Measurements from ENCODE around the gene SLC25A47. TPM values are rescaled to one million over a fixed set of nuclear protein-coding genes. Genes with fewer than 3 reads are reported as not detected.

The SLC25A47 gene
- total RNA-seq, 1 donor from 2014 or later: not detected

- Mint-ChIP-seq H3K27ac (ENCODE audit: unreplicated experiment) (no peak overlapping the region), H3K36me3 (ENCODE audit: unreplicated experiment) (peaks cover 73% of the 10 kb centered on the region), H3K27me3 (ENCODE audit: unreplicated experiment) (no peaks in the 10 kb centered on the region), H3K4me1 (ENCODE audit: unreplicated experiment) (no peaks in the 10 kb centered on the region), H3K4me3 (ENCODE audit: unreplicated experiment) (no peak overlapping the region), H3K9me3 (ENCODE audit: unreplicated experiment) (no peaks in the 10 kb centered on the region)
- DNase-seq (ENCODE audit: extremely low spot score, unreplicated experiment): no peak
- TF ChIP-seq, protein P1, sequence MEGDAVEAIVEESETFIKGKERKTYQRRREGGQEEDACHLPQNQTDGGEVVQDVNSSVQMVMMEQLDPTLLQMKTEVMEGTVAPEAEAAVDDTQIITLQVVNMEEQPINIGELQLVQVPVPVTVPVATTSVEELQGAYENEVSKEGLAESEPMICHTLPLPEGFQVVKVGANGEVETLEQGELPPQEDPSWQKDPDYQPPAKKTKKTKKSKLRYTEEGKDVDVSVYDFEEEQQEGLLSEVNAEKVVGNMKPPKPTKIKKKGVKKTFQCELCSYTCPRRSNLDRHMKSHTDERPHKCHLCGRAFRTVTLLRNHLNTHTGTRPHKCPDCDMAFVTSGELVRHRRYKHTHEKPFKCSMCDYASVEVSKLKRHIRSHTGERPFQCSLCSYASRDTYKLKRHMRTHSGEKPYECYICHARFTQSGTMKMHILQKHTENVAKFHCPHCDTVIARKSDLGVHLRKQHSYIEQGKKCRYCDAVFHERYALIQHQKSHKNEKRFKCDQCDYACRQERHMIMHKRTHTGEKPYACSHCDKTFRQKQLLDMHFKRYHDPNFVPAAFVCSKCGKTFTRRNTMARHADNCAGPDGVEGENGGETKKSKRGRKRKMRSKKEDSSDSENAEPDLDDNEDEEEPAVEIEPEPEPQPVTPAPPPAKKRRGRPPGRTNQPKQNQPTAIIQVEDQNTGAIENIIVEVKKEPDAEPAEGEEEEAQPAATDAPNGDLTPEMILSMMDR (IDR thresholded peaks at IDR 0.05): no peak
These were observed 39.3 kb downstream of the SLC25A47 start for GRCh38 chr14:100362311-100362927.

DNA sequence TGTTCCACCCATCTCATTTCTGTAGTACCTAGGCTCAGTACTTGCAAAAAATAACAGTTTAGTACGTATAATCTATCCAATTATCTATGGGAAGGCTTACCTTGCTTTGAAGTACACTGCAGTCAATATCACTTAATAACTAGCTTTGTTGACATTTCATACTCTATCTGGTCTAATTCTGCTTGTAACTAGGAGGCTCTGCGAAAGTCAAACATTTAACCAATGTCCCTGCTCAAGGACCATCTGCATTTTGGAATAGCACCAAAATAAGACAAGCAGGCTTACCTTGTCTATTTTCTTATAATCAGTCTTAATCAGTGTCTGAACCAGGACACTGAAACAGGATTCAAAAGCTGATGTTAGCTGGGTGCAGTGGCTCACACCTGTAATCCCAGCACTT lies 39.9 kb downstream of the SLC25A47 start:
- DNase-seq (ENCODE audit: extremely low spot score, unreplicated experiment): no peak
- H3K27ac Mint-ChIP-seq (ENCODE audit: unreplicated experiment): no peak overlapping the region
- H3K4me3 Mint-ChIP-seq (ENCODE audit: unreplicated experiment): no peak overlapping the region
- H3K9me3 Mint-ChIP-seq (ENCODE audit: unreplicated experiment): no peaks in the 10 kb centered on the region
- TF ChIP-seq, protein P1 (IDR thresholded peaks at IDR 0.05): no peak
- H3K27me3 Mint-ChIP-seq (ENCODE audit: unreplicated experiment): no peaks in the 10 kb centered on the region
- peaks cover 74% of the 10 kb centered on the region for H3K36me3 Mint-ChIP-seq (ENCODE audit: unreplicated experiment)
- H3K4me1 Mint-ChIP-seq (ENCODE audit: unreplicated experiment): no peaks in the 10 kb centered on the region

- H3K27me3 Mint-ChIP-seq (ENCODE audit: unreplicated experiment): no peaks in the 10 kb centered on the region
- TF ChIP-seq, protein P1 (IDR thresholded peaks at IDR 0.05): no peak
- no peak overlapping the region for H3K4me3 Mint-ChIP-seq (ENCODE audit: unreplicated experiment)
- DNase-seq (ENCODE audit: extremely low spot score, unreplicated experiment): no peak
- no peak overlapping the region for H3K27ac Mint-ChIP-seq (ENCODE audit: unreplicated experiment)
- peaks cover 2% of the 10 kb centered on the region for H3K4me1 Mint-ChIP-seq (ENCODE audit: unreplicated experiment)
- H3K9me3 Mint-ChIP-seq (ENCODE audit: unreplicated experiment): no peaks in the 10 kb centered on the region
- H3K36me3 Mint-ChIP-seq (ENCODE audit: unreplicated experiment): peaks cover 70% of the 10 kb centered on the region
These were observed 41.3 kb downstream of the SLC25A47 start for GRCh38 chr14:100364403-100364802.

- Mint-ChIP-seq H3K4me3 (ENCODE audit: unreplicated experiment) (no peak overlapping the region), H3K4me1 (ENCODE audit: unreplicated experiment) (peaks cover 2% of the 10 kb centered on the region), H3K9me3 (ENCODE audit: unreplicated experiment) (no peaks in the 10 kb centered on the region), H3K27ac (ENCODE audit: unreplicated experiment) (no peak overlapping the region), H3K36me3 (ENCODE audit: unreplicated experiment) (peaks cover 62% of the 10 kb centered on the region), H3K27me3 (ENCODE audit: unreplicated experiment) (no peaks in the 10 kb centered on the region)
- TF ChIP-seq, protein P1 (IDR thresholded peaks at IDR 0.05): no peak
- DNase-seq (ENCODE audit: extremely low spot score, unreplicated experiment): no peak
These were observed 42.6 kb downstream of the SLC25A47 start for GRCh38 chr14:100365741-100366140.

DNA sequence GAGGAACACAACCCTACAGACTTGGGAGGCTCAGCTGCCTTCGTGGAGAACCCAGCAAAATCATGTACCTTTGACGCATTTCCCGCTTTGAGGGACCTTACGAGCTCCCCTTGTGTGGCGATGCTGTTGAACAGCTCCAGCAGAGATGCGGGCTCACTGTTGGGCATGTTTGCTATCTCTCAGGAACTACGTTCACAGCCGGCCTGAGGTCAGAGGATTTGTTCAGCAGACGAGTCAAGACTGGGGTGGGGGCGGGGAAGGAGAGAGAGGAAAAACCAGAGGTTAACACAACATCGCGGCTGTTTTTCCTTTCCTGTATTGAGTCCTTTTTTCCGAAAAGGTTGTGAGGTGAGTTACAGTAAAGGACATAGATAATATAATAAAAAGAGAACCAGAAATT lies 45.9 kb downstream of the SLC25A47 start:
- H3K27ac Mint-ChIP-seq (ENCODE audit: unreplicated experiment): no peak overlapping the region
- no peak for DNase-seq (ENCODE audit: extremely low spot score, unreplicated experiment)
- H3K4me3 Mint-ChIP-seq (ENCODE audit: unreplicated experiment): no peak overlapping the region
- TF ChIP-seq, protein P1 (IDR thresholded peaks at IDR 0.05): no peak
- no peaks in the 10 kb centered on the region for H3K9me3 Mint-ChIP-seq (ENCODE audit: unreplicated experiment)
- no peaks in the 10 kb centered on the region for H3K27me3 Mint-ChIP-seq (ENCODE audit: unreplicated experiment)
- H3K36me3 Mint-ChIP-seq (ENCODE audit: unreplicated experiment): peaks cover 51% of the 10 kb centered on the region
- peaks cover 26% of the 10 kb centered on the region for H3K4me1 Mint-ChIP-seq (ENCODE audit: unreplicated experiment)

Data from osteocyte (in vitro differentiated cells).